ENCODE measurements around the gene ADAMTS19.

DNA sequence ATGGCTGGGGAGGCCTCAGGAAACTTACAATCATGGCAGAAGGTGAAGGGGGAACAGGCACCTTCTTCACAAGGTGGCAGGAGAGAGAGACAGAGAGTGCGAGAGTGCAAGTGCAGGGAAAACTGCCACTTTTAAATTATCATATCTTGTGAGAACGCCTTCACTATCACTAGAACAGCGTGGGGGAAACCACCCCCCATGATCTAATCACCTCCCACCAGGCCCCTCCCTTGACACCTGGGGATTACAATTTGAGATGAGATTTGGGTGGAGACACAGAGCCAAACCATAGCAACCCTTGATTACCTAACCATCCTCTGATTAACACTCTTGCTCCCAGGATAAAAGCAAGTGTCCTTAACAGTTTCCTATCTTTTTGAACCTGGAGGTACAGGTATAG, 21.1 kb downstream of the ADAMTS19 start:
- TF ChIP-seq, protein P1, sequence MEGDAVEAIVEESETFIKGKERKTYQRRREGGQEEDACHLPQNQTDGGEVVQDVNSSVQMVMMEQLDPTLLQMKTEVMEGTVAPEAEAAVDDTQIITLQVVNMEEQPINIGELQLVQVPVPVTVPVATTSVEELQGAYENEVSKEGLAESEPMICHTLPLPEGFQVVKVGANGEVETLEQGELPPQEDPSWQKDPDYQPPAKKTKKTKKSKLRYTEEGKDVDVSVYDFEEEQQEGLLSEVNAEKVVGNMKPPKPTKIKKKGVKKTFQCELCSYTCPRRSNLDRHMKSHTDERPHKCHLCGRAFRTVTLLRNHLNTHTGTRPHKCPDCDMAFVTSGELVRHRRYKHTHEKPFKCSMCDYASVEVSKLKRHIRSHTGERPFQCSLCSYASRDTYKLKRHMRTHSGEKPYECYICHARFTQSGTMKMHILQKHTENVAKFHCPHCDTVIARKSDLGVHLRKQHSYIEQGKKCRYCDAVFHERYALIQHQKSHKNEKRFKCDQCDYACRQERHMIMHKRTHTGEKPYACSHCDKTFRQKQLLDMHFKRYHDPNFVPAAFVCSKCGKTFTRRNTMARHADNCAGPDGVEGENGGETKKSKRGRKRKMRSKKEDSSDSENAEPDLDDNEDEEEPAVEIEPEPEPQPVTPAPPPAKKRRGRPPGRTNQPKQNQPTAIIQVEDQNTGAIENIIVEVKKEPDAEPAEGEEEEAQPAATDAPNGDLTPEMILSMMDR (IDR thresholded peaks at IDR 0.05): no peak
- no peak for TF ChIP-seq EP300 (IDR thresholded peaks at IDR 0.05)
- TF ChIP-seq POLR2A (IDR thresholded peaks at IDR 0.05): no peak

Data from ovary (tissue), 3 donors.